ENCODE results near the gene IL37. TPM values are rescaled to one million over a fixed set of nuclear protein-coding genes. Genes with fewer than 3 reads are reported as not detected.
"Not testable (repeated sequence)": the region's sequence is repeated elsewhere in the genome, so short reads cannot be mapped to it uniquely, and the experiment has no call there.

The IL37 gene
- total and polyA plus RNA-seq, 2 donors (not counting 1 experiment from before 2014, with no cell fraction given) = not detected

DNA sequence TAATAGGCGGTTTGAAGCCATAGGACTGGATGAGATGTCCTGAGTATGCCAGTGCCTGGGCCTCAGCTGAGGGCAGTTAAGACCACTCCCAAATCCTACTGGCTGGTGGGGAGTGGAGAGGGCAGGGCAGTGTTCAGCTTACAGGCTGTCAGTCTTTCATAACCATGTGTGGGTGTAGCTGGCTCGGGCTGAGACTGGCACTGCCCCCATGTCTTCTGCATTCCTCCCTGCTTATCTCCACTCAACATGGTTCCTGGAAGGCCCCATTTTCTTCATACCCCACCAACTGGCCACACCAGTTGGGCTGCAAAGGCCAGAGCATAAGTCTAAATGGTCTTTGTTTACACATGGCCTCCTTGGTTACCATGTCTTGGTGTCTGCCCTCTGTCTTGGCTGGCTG lies 17.2 kb upstream of the IL37 start:
- Histone ChIP-seq H3K4me3 (replicated peaks in 1 of 4; ENCODE audit: control extremely low read depth in 1 of 4, insufficient read depth in 1 of 4, low read depth in 3 of 4, low read length in 4 of 4) (no peak overlapping the region), H3K79me2 (ENCODE audit: control insufficient read depth, insufficient read depth, low read length) (no peaks in the 10 kb centered on the region), H4K20me1 (ENCODE audit: control insufficient read depth, extremely low read depth, insufficient read depth, low read length) (no peaks in the 10 kb centered on the region), H3K9ac (ENCODE audit: insufficient read depth, low read length) (no peak overlapping the region), H3K4me1 (ENCODE audit: control insufficient read depth, extremely low read depth, insufficient read depth, low read length) (no peaks in the 10 kb centered on the region), H3K36me3 (ENCODE audit: control insufficient read depth, insufficient read depth, low read length) (no peaks in the 10 kb centered on the region), H3K27ac (ENCODE audit: insufficient read depth, low read length) (no peak overlapping the region), H3K9me3 (ENCODE audit: control insufficient read depth, insufficient read depth, low read depth, low read length) (no peaks in the 10 kb centered on the region), H3K4me2 (ENCODE audit: extremely low read depth, insufficient read depth, low read length) (no peak overlapping the region), H2AFZ (ENCODE audit: low read length) (no peak overlapping the region), H3K27me3 (ENCODE audit: control insufficient read depth, insufficient read depth, low read length) (no peaks in the 10 kb centered on the region)
- TF ChIP-seq, protein P1, sequence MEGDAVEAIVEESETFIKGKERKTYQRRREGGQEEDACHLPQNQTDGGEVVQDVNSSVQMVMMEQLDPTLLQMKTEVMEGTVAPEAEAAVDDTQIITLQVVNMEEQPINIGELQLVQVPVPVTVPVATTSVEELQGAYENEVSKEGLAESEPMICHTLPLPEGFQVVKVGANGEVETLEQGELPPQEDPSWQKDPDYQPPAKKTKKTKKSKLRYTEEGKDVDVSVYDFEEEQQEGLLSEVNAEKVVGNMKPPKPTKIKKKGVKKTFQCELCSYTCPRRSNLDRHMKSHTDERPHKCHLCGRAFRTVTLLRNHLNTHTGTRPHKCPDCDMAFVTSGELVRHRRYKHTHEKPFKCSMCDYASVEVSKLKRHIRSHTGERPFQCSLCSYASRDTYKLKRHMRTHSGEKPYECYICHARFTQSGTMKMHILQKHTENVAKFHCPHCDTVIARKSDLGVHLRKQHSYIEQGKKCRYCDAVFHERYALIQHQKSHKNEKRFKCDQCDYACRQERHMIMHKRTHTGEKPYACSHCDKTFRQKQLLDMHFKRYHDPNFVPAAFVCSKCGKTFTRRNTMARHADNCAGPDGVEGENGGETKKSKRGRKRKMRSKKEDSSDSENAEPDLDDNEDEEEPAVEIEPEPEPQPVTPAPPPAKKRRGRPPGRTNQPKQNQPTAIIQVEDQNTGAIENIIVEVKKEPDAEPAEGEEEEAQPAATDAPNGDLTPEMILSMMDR (conservative IDR thresholded peaks at IDR 0.05 in 1 of 2, IDR thresholded peaks at IDR 0.05 in 1 of 2; ENCODE audit: low read depth in 1 of 2, low read length in 2 of 2) = no peak
- no peak for DNase-seq (ENCODE audit: low read depth in 2 of 2)

DNA sequence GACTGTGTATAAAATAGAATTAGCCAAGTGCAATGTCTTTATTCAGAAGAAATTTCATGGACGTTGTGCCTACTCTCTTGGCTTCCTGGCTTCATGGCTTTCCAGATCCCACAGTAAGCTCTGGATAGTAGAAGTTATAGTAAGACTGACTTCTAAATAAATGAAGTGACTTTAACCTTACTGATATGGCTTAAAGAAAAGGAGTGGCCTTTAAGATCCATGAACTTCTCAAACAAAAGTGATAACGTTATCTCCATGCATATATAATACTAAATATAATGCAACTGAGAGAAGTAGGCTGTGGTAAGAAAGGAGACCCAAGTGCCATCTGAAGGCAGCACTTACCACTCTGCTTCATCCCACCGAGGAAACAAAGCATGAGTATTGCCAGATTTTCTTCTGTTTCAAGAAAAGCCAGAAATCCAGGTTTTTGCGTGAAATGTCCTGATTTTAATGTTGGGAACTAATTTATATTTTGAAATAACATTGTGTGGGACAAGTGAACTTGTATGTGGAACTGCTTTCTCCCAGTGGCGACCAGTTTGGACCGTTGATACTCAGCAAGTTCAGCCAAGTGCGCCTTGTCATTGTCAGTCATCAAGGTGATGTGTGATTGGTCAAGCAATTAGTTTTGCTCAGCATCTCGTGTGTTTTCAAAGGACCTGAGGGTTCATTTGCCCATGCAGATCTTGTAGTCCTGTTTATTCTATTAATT lies 13.9 kb upstream of the IL37 start:
- Histone ChIP-seq H3K79me2 (ENCODE audit: control insufficient read depth, insufficient read depth, low read length) (no peaks in the 10 kb centered on the region), H3K4me3 (replicated peaks in 1 of 4; ENCODE audit: control extremely low read depth in 1 of 4, insufficient read depth in 1 of 4, low read depth in 3 of 4, low read length in 4 of 4) (no peak overlapping the region), H3K9me3 (ENCODE audit: control insufficient read depth, insufficient read depth, low read depth, low read length) (no peaks in the 10 kb centered on the region), H3K27me3 (ENCODE audit: control insufficient read depth, insufficient read depth, low read length) (no peaks in the 10 kb centered on the region), H3K4me1 (ENCODE audit: control insufficient read depth, extremely low read depth, insufficient read depth, low read length) (no peaks in the 10 kb centered on the region), H3K9ac (ENCODE audit: insufficient read depth, low read length) (no peak overlapping the region), H3K4me2 (ENCODE audit: extremely low read depth, insufficient read depth, low read length) (no peak overlapping the region), H3K36me3 (ENCODE audit: control insufficient read depth, insufficient read depth, low read length) (no peaks in the 10 kb centered on the region), H4K20me1 (ENCODE audit: control insufficient read depth, extremely low read depth, insufficient read depth, low read length) (no peaks in the 10 kb centered on the region), H3K27ac (ENCODE audit: insufficient read depth, low read length) (no peak overlapping the region), H2AFZ (ENCODE audit: low read length) (no peak overlapping the region)
- no peak for DNase-seq (ENCODE audit: low read depth in 2 of 2)
- TF ChIP-seq, protein P1 (conservative IDR thresholded peaks at IDR 0.05 in 1 of 2, IDR thresholded peaks at IDR 0.05 in 1 of 2; ENCODE audit: low read depth in 1 of 2, low read length in 2 of 2) = no peak

DNA sequence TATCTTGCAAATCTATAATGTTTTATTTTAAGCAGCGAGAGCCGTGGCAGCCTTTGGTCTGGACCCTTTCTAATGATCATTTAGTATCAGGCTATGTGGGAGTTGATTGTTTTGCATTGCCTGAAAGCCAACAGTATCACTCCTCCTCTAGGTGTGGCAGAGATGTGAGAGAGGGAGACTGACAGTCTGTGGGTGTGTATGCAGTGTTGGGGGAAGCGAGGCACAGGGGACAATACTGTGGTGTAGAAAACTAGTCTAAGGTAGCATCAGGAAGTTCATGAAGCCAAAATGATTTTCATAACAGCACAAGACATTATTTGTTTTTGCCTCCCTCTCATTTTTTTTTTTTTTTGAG lies 13.4 kb upstream of the IL37 start:
- Histone ChIP-seq H3K36me3 (ENCODE audit: control insufficient read depth, insufficient read depth, low read length) (no peaks in the 10 kb centered on the region), H3K4me1 (ENCODE audit: control insufficient read depth, extremely low read depth, insufficient read depth, low read length) (no peaks in the 10 kb centered on the region), H3K27ac (ENCODE audit: insufficient read depth, low read length) (no peak overlapping the region), H4K20me1 (ENCODE audit: control insufficient read depth, extremely low read depth, insufficient read depth, low read length) (no peaks in the 10 kb centered on the region), H3K4me2 (ENCODE audit: extremely low read depth, insufficient read depth, low read length) (no peak overlapping the region), H3K9me3 (ENCODE audit: control insufficient read depth, insufficient read depth, low read depth, low read length) (no peaks in the 10 kb centered on the region), H3K4me3 (replicated peaks in 1 of 4; ENCODE audit: control extremely low read depth in 1 of 4, insufficient read depth in 1 of 4, low read depth in 3 of 4, low read length in 4 of 4) (no peak overlapping the region), H2AFZ (ENCODE audit: low read length) (no peak overlapping the region), H3K27me3 (ENCODE audit: control insufficient read depth, insufficient read depth, low read length) (no peaks in the 10 kb centered on the region), H3K79me2 (ENCODE audit: control insufficient read depth, insufficient read depth, low read length) (no peaks in the 10 kb centered on the region), H3K9ac (ENCODE audit: insufficient read depth, low read length) (no peak overlapping the region)
- DNase-seq (ENCODE audit: low read depth in 2 of 2) = no peak
- TF ChIP-seq EZH2 (IDR thresholded peaks at IDR 0.05; ENCODE audit: low read length, missing control alignments) = no peak
- TF ChIP-seq, protein P1 (conservative IDR thresholded peaks at IDR 0.05 in 1 of 2, IDR thresholded peaks at IDR 0.05 in 1 of 2; ENCODE audit: low read depth in 1 of 2, low read length in 2 of 2) = no peak

DNA sequence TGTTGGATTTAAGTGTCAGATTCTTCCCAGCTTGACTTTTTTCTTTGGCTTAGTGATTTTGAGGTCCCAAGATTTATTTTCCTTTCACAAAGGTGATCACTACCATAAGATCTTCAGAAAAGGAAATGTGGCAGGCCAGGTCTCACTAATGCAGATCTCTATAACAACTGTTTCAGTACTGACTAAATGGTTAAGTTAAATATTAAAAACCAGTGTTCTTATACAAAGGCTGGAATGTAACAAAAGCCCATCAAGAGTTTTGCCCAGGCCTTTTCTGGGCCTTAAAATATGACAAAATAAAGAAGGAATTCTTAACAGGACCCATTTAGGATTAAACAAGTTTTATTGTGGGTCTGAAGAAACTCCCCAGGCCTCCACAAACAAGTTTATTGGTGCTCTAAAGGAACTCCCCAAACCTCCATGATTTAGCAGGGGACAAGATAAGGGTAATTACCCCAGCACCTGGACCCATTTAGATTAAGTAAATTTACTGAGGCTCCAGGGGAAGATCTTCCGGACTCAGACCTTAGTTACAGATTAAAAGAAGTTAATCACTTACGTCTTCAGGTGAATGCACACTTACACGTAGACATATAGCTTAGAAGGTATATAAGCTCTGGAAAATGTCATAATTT lies 9.4 kb upstream of the IL37 start:
- not testable (repeated sequence) for H3K4me1 ChIP-seq (ENCODE audit: control insufficient read depth, extremely low read depth, insufficient read depth, low read length); H3K4me3 ChIP-seq (replicated peaks in 1 of 4; ENCODE audit: control extremely low read depth in 1 of 4, insufficient read depth in 1 of 4, low read depth in 3 of 4, low read length in 4 of 4); H3K27me3 ChIP-seq (ENCODE audit: control insufficient read depth, insufficient read depth, low read length); H4K20me1 ChIP-seq (ENCODE audit: control insufficient read depth, extremely low read depth, insufficient read depth, low read length); H3K9ac ChIP-seq (ENCODE audit: insufficient read depth, low read length); DNase-seq (ENCODE audit: low read depth in 2 of 2); H3K9me3 ChIP-seq (ENCODE audit: control insufficient read depth, insufficient read depth, low read depth, low read length); H3K4me2 ChIP-seq (ENCODE audit: extremely low read depth, insufficient read depth, low read length); H3K79me2 ChIP-seq (ENCODE audit: control insufficient read depth, insufficient read depth, low read length); H3K36me3 ChIP-seq (ENCODE audit: control insufficient read depth, insufficient read depth, low read length); H3K27ac ChIP-seq (ENCODE audit: insufficient read depth, low read length); H2AFZ ChIP-seq (ENCODE audit: low read length)

All from fibroblast of lung (primary cell).